K562 (cell line): ENCODE measurements around the gene PLPP1.

Source experiments
- EP300 ChIP-seq: IDR thresholded peaks from 2 replicates; pipeline ENCODE4 v1.6.1; 2012; ENCODE audit warnings: low read length, improper control_type of control experiment
- LARP7 ChIP-seq: fragments of 450-650 bp; IDR thresholded peaks from 2 replicates; pipeline ENCODE4 v1.6.1; 2016
- NFYB ChIP-seq: IDR thresholded peaks from 2 replicates; pipeline ENCODE4 v1.6.1; 2011; ENCODE audit warnings: mild to moderate bottlenecking, moderate library complexity; ENCODE audit not compliant: insufficient read length; ENCODE audit errors: extremely low read depth
- TAF1 ChIP-seq: IDR thresholded peaks from 2 replicates; pipeline ENCODE4 v1.6.1; 2011; ENCODE audit warnings: mild to moderate bottlenecking, low read length, moderate library complexity; ENCODE audit not compliant: insufficient read depth, control insufficient read depth, severe bottlenecking; ENCODE audit errors: extremely low read depth
- TF ChIP-seq, protein P1 (sequence below): sonication (generic); formaldehyde crosslinking; IDR thresholded peaks from 2 replicates; pipeline ENCODE4 v1.8.1; 2023; ENCODE audit warnings: mild to moderate bottlenecking, missing genetic modification reagents
- TF ChIP-seq, protein P2 (sequence below): IDR thresholded peaks from 2 replicates; pipeline ENCODE4 v1.6.1; 2011; ENCODE audit warnings: borderline replicate concordance, low read depth, mild to moderate bottlenecking, moderate library complexity, low read length; ENCODE audit not compliant: insufficient read depth, poor library complexity, severe bottlenecking

DNA sequence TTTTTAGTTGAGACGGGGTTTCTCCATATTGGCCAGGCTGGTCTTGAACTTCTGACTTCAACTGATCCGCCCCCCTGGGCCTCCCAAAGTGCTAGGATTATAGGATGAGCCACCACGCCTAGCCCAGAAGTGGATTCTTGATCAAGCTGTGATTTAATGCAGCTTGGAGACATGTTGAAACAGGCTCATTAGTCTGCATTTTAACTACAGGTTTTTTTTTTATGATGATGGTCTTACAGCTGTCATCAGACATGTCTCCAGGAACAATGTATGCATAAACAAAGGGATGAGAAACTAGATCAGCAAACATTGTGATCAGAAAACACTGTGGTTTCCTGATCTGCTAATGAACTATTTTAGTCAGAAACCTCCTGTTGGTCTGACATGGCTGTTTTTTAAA lies 30.0 kb upstream of the PLPP1 start:
- TF ChIP-seq, protein P1, sequence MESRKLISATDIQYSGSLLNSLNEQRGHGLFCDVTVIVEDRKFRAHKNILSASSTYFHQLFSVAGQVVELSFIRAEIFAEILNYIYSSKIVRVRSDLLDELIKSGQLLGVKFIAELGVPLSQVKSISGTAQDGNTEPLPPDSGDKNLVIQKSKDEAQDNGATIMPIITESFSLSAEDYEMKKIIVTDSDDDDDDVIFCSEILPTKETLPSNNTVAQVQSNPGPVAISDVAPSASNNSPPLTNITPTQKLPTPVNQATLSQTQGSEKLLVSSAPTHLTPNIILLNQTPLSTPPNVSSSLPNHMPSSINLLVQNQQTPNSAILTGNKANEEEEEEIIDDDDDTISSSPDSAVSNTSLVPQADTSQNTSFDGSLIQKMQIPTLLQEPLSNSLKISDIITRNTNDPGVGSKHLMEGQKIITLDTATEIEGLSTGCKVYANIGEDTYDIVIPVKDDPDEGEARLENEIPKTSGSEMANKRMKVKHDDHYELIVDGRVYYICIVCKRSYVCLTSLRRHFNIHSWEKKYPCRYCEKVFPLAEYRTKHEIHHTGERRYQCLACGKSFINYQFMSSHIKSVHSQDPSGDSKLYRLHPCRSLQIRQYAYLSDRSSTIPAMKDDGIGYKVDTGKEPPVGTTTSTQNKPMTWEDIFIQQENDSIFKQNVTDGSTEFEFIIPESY (CRISPR knock-in tag), result no peak
- TF ChIP-seq LARP7 (no peak), NFYB (no peak), EP300 (no peak), TAF1 (no peak)
- TF ChIP-seq, protein P2, sequence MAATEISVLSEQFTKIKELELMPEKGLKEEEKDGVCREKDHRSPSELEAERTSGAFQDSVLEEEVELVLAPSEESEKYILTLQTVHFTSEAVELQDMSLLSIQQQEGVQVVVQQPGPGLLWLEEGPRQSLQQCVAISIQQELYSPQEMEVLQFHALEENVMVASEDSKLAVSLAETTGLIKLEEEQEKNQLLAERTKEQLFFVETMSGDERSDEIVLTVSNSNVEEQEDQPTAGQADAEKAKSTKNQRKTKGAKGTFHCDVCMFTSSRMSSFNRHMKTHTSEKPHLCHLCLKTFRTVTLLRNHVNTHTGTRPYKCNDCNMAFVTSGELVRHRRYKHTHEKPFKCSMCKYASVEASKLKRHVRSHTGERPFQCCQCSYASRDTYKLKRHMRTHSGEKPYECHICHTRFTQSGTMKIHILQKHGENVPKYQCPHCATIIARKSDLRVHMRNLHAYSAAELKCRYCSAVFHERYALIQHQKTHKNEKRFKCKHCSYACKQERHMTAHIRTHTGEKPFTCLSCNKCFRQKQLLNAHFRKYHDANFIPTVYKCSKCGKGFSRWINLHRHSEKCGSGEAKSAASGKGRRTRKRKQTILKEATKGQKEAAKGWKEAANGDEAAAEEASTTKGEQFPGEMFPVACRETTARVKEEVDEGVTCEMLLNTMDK, result no peak
